ENCODE measurements around the gene KIAA0825. TPM values are rescaled to one million over a fixed set of nuclear protein-coding genes. Genes with fewer than 3 reads are reported as not detected.

Gene KIAA0825
- total and polyA plus RNA-seq, 8 donors, result 0.29 to 15.6 (median 1.5) TPM

DNA sequence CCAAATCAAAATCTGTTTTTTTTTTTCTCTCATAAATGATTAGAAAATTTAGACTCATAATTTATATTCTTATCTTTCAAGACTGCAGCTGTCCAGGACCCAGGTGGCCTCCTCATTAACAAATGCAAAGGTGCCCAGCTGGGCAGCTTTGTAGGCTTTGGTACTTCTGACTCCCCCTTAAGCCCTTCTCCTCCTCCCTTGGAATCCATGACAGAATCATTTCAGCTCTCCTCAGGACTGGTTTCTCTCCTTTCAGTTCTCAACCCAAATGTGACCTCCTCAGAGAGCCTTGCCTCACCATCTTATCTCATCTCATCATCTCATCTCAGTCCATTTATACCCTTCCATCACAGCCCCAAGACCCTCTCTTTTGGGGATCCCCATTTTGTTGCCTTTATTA, 221.7 kb downstream of the KIAA0825 start:
- no peaks in the 10 kb centered on the region for H3K4me1 ChIP-seq
- no peak overlapping the region for H3K4me3 ChIP-seq
- no peak for DNase-seq
- TF ChIP-seq EP300 (IDR thresholded peaks at IDR 0.05) (no peak), POLR2A (IDR thresholded peaks at IDR 0.05) (no peak), POLR2AphosphoS5 (IDR thresholded peaks at IDR 0.05) (no peak)
- TF ChIP-seq, protein P1, sequence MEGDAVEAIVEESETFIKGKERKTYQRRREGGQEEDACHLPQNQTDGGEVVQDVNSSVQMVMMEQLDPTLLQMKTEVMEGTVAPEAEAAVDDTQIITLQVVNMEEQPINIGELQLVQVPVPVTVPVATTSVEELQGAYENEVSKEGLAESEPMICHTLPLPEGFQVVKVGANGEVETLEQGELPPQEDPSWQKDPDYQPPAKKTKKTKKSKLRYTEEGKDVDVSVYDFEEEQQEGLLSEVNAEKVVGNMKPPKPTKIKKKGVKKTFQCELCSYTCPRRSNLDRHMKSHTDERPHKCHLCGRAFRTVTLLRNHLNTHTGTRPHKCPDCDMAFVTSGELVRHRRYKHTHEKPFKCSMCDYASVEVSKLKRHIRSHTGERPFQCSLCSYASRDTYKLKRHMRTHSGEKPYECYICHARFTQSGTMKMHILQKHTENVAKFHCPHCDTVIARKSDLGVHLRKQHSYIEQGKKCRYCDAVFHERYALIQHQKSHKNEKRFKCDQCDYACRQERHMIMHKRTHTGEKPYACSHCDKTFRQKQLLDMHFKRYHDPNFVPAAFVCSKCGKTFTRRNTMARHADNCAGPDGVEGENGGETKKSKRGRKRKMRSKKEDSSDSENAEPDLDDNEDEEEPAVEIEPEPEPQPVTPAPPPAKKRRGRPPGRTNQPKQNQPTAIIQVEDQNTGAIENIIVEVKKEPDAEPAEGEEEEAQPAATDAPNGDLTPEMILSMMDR (IDR thresholded peaks at IDR 0.05), result no peak
- no peaks in the 10 kb centered on the region for H3K27me3 ChIP-seq
- H3K9me3 ChIP-seq, result no peaks in the 10 kb centered on the region
- H3K27ac ChIP-seq, result no peak overlapping the region
- intact Hi-C loops (cut with DNase I; ENCODE audit: low total_unique reads), result no loop called here
- no peaks in the 10 kb centered on the region for H3K36me3 ChIP-seq

- no peak overlapping the region for H3K4me3 ChIP-seq
- TF ChIP-seq, protein P1 (IDR thresholded peaks at IDR 0.05), result no peak
- TF ChIP-seq POLR2AphosphoS5 (IDR thresholded peaks at IDR 0.05) (no peak), EP300 (IDR thresholded peaks at IDR 0.05) (no peak), POLR2A (IDR thresholded peaks at IDR 0.05) (no peak)
- no peaks in the 10 kb centered on the region for H3K27me3 ChIP-seq
- intact Hi-C loops (cut with DNase I; ENCODE audit: low total_unique reads), result no loop called here
- H3K4me1 ChIP-seq, result no peaks in the 10 kb centered on the region
- no peaks in the 10 kb centered on the region for H3K9me3 ChIP-seq
- no peak overlapping the region for H3K27ac ChIP-seq
- WGBS, 5 donors, result 75 to 86% (median 83%) methylated on average over 1 of the region's 1 CpG
- H3K36me3 ChIP-seq, result no peaks in the 10 kb centered on the region
- no peak for DNase-seq
Observed at GRCh38 chr5:94395468-94395867, 222.9 kb downstream of the KIAA0825 start.

GRCh38 chr5:94391996-94392395, 226.4 kb downstream of the KIAA0825 start:
- no peaks in the 10 kb centered on the region for H3K27me3 ChIP-seq
- TF ChIP-seq POLR2A (IDR thresholded peaks at IDR 0.05), result no peak
- TF ChIP-seq, protein P1 (IDR thresholded peaks at IDR 0.05), result no peak
- no peak for TF ChIP-seq EP300 (IDR thresholded peaks at IDR 0.05)
- TF ChIP-seq POLR2AphosphoS5 (IDR thresholded peaks at IDR 0.05), result no peak
- no peak overlapping the region for H3K4me3 ChIP-seq
- H3K4me1 ChIP-seq, result no peaks in the 10 kb centered on the region
- no peaks in the 10 kb centered on the region for H3K36me3 ChIP-seq
- DNase-seq, result no peak
- no peak overlapping the region for H3K27ac ChIP-seq
- no peaks in the 10 kb centered on the region for H3K9me3 ChIP-seq
- WGBS, 5 donors, result 85 to 95% (median 94%) methylated on average over 1 of the region's 1 CpG
- intact Hi-C loops (cut with DNase I; ENCODE audit: low total_unique reads), result no loop called here

- Histone ChIP-seq H3K4me1 (peaks cover 0 to 5% (median 0%) of the 10 kb centered on the region in 4 donors), H3K27me3 (no peaks in the 10 kb centered on the region), H3K36me3 (no peaks in the 10 kb centered on the region), H3K9me3 (no peaks in the 10 kb centered on the region), H3K4me3 (no peak overlapping the region), H3K27ac (no peak overlapping the region)
- no peak for DNase-seq
- intact Hi-C loops (cut with DNase I; ENCODE audit: low total_unique reads), result no loop called here
- TF ChIP-seq EP300 (IDR thresholded peaks at IDR 0.05), result no peak
- no peak for TF ChIP-seq POLR2AphosphoS5 (IDR thresholded peaks at IDR 0.05)
- no peak for TF ChIP-seq POLR2A (IDR thresholded peaks at IDR 0.05)
- TF ChIP-seq, protein P1 (IDR thresholded peaks at IDR 0.05), result no peak
Observed at GRCh38 chr5:94389515-94389899, 228.9 kb downstream of the KIAA0825 start.
